Measurements from ENCODE around the gene PPT2.

GRCh38 chr6:32114796-32115195 is 39.1 kb upstream of the PPT2 start:
- TF ChIP-seq CTCF (conservative IDR thresholded peaks at IDR 0.05) (no peak), EZH2 (IDR thresholded peaks at IDR 0.05; ENCODE audit: low read depth) (no peak)

Data from PC-9 (cell line).